WERI-Rb-1 (cell line): ENCODE measurements around the gene UGGT1.
"Not testable (repeated sequence)": the region's sequence is repeated elsewhere in the genome, so short reads cannot be mapped to it uniquely, and the experiment has no call there.

Experiments used
- DNase-seq: peaks from one replicate; pipeline ENCODE4 v3.0.0-alpha.2; 2020
- H3K27ac ChIP-seq: fragments of 250-450 bp; sonication (Bioruptor Pico); 2 replicates; pipeline ENCODE4 v1.5.1; 2020; ENCODE audit warnings: mild to moderate bottlenecking, moderate library complexity
- H3K27me3 ChIP-seq: fragments of 250-450 bp; sonication (Bioruptor Pico); 2 replicates; pipeline ENCODE4 v1.5.1; 2021; ENCODE audit warnings: mild to moderate bottlenecking, low read depth, moderate library complexity; ENCODE audit not compliant: insufficient read depth, severe bottlenecking
- H3K36me3 ChIP-seq: fragments of 250-450 bp; sonication (Bioruptor Pico); 2 replicates; pipeline ENCODE4 v1.5.1; 2020; ENCODE audit warnings: mild to moderate bottlenecking, moderate library complexity
- H3K4me3 ChIP-seq: 2 replicates; pipeline ENCODE4 v1.5.1; 2011; ENCODE audit warnings: low read depth, mild to moderate bottlenecking, control low read depth, low read length
- H3K9me3 ChIP-seq: fragments of 250-450 bp; sonication (Bioruptor Pico); 2 replicates; pipeline ENCODE4 v1.5.1; 2021; ENCODE audit warnings: mild to moderate bottlenecking, moderate library complexity; ENCODE audit not compliant: severe bottlenecking
- CTCF ChIP-seq: IDR thresholded peaks from 2 replicates; pipeline ENCODE4 v1.5.1; 2011; ENCODE audit warnings: low read depth, mild to moderate bottlenecking, control low read depth, inconsistent platforms, low read length

UGGT1 gene

GRCh38 chr2:128199141-128199540, 108.1 kb downstream of the UGGT1 start:
- Histone ChIP-seq H3K27ac (no peak overlapping the region), H3K9me3 (no peaks in the 10 kb centered on the region), H3K27me3 (no peaks in the 10 kb centered on the region), H3K4me3 (no peak overlapping the region), H3K36me3 (no peaks in the 10 kb centered on the region)
- TF ChIP-seq CTCF = no peak
- no peak for DNase-seq

- no peak for DNase-seq
These were observed 111.8 kb downstream of the UGGT1 start for GRCh38 chr2:128202791-128203190.

GRCh38 chr2:128206245-128206644, 115.2 kb downstream of the UGGT1 start:
- H3K9me3 ChIP-seq = no peaks in the 10 kb centered on the region
- no peak overlapping the region for H3K27ac ChIP-seq
- no peak for TF ChIP-seq CTCF
- H3K36me3 ChIP-seq = no peaks in the 10 kb centered on the region
- DNase-seq = no peak
- no peaks in the 10 kb centered on the region for H3K27me3 ChIP-seq
- H3K4me3 ChIP-seq = no peak overlapping the region

More at GRCh38 chr2:128202791-128203190, 111.8 kb downstream of the UGGT1 start:
- H3K27me3 ChIP-seq = no peaks in the 10 kb centered on the region
- H3K9me3 ChIP-seq = no peaks in the 10 kb centered on the region
- no peaks in the 10 kb centered on the region for H3K36me3 ChIP-seq
- TF ChIP-seq CTCF = no peak
- no peak overlapping the region for H3K4me3 ChIP-seq
- no peak overlapping the region for H3K27ac ChIP-seq

- no peaks in the 10 kb centered on the region for H3K9me3 ChIP-seq
- H3K27me3 ChIP-seq = no peaks in the 10 kb centered on the region
- TF ChIP-seq CTCF = no peak
- no peak overlapping the region for H3K4me3 ChIP-seq
- no peaks in the 10 kb centered on the region for H3K36me3 ChIP-seq
- DNase-seq = no peak
- H3K27ac ChIP-seq = no peak overlapping the region
These were observed 117.0 kb downstream of the UGGT1 start for GRCh38 chr2:128208023-128208422.

- not testable (repeated sequence) for H3K27ac ChIP-seq, H3K9me3 ChIP-seq, H3K4me3 ChIP-seq, H3K36me3 ChIP-seq, DNase-seq, H3K27me3 ChIP-seq
These were observed 117.8 kb downstream of the UGGT1 start for GRCh38 chr2:128208631-128209324.

- TF ChIP-seq CTCF = no peak
- Histone ChIP-seq H3K36me3 (no peaks in the 10 kb centered on the region), H3K27me3 (no peaks in the 10 kb centered on the region), H3K27ac (no peak overlapping the region), H3K9me3 (no peaks in the 10 kb centered on the region), H3K4me3 (no peak overlapping the region)
- no peak for DNase-seq
These were observed 123.3 kb downstream of the UGGT1 start for GRCh38 chr2:128214251-128214650.
